ENCODE measurements around the gene HELT.

DNA sequence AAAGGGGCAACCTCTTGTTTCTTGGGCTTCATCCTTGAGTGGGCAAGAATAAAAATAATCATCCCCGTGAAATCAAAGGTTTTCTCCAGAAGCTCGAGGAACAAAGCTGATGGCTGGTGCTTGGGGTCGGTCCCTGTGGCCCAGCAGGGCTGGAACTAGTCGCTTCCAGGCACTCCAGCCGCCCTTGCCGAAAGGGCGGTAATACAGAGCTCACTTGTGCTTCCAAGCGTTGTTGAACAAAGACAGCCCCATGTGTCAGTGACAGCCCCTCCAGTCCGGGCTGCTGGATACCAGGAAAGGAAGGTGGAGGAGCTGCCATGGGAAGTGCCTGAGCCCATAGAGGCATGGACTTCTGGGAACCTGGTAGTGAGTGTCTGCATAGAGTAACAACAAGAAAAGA, 5.2 kb downstream of the HELT start:
- TF ChIP-seq, protein P1, sequence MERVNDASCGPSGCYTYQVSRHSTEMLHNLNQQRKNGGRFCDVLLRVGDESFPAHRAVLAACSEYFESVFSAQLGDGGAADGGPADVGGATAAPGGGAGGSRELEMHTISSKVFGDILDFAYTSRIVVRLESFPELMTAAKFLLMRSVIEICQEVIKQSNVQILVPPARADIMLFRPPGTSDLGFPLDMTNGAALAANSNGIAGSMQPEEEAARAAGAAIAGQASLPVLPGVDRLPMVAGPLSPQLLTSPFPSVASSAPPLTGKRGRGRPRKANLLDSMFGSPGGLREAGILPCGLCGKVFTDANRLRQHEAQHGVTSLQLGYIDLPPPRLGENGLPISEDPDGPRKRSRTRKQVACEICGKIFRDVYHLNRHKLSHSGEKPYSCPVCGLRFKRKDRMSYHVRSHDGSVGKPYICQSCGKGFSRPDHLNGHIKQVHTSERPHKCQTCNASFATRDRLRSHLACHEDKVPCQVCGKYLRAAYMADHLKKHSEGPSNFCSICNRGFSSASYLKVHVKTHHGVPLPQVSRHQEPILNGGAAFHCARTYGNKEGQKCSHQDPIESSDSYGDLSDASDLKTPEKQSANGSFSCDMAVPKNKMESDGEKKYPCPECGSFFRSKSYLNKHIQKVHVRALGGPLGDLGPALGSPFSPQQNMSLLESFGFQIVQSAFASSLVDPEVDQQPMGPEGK (CRISPR knock-in tag; IDR thresholded peaks at IDR 0.05; ENCODE audit: borderline replicate concordance): no peak
- TF ChIP-seq, protein P2, sequence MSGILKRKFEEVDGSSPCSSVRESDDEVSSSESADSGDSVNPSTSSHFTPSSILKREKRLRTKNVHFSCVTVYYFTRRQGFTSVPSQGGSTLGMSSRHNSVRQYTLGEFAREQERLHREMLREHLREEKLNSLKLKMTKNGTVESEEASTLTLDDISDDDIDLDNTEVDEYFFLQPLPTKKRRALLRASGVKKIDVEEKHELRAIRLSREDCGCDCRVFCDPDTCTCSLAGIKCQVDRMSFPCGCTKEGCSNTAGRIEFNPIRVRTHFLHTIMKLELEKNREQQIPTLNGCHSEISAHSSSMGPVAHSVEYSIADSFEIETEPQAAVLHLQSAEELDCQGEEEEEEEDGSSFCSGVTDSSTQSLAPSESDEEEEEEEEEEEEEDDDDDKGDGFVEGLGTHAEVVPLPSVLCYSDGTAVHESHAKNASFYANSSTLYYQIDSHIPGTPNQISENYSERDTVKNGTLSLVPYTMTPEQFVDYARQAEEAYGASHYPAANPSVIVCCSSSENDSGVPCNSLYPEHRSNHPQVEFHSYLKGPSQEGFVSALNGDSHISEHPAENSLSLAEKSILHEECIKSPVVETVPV (CRISPR knock-in tag; IDR thresholded peaks at IDR 0.05): no peak
- TF ChIP-seq ARNTL (CRISPR knock-in tag; IDR thresholded peaks at IDR 0.05; ENCODE audit: borderline replicate concordance, low read depth) (no peak), ZFP3 (CRISPR knock-in tag; IDR thresholded peaks at IDR 0.05) (no peak), PPARA (CRISPR knock-in tag; IDR thresholded peaks at IDR 0.05; ENCODE audit: borderline replicate concordance) (no peak), ISL1 (CRISPR knock-in tag; IDR thresholded peaks at IDR 0.05) (no peak), ZFP30 (CRISPR knock-in tag; IDR thresholded peaks at IDR 0.05) (no peak), TCF4 (CRISPR knock-in tag; IDR thresholded peaks at IDR 0.05; ENCODE audit: borderline replicate concordance) (no peak), RARB (CRISPR knock-in tag; IDR thresholded peaks at IDR 0.05) (no peak), ZNF8 (CRISPR knock-in tag; IDR thresholded peaks at IDR 0.05) (no peak), ESRRG (CRISPR knock-in tag; IDR thresholded peaks at IDR 0.05) (no peak)
